Osteocyte (in vitro differentiated cells): ENCODE data around the gene SCN4B. TPM values are rescaled to one million over a fixed set of nuclear protein-coding genes. Genes with fewer than 3 reads are reported as not detected.

Experiments
- DNase-seq: peaks from one replicate; pipeline ENCODE4 v3.0.0; 2021; ENCODE audit warnings: mixed read lengths; ENCODE audit not compliant: unreplicated experiment; ENCODE audit errors: extremely low spot score
- H3K27ac Mint-ChIP-seq: one replicate; pipeline ENCODE4 v1.8.0; 2021; ENCODE audit warnings: mild to moderate bottlenecking, mixed read lengths; ENCODE audit not compliant: unreplicated experiment
- H3K27me3 Mint-ChIP-seq: one replicate; pipeline ENCODE4 v1.8.0; 2021; ENCODE audit warnings: mixed read lengths; ENCODE audit not compliant: unreplicated experiment
- H3K36me3 Mint-ChIP-seq: one replicate; pipeline ENCODE4 v1.8.0; 2021; ENCODE audit warnings: mixed read lengths; ENCODE audit not compliant: unreplicated experiment
- H3K4me1 Mint-ChIP-seq: one replicate; pipeline ENCODE4 v1.8.0; 2021; ENCODE audit warnings: mixed read lengths; ENCODE audit not compliant: unreplicated experiment
- H3K4me3 Mint-ChIP-seq: one replicate; pipeline ENCODE4 v1.8.0; 2021; ENCODE audit warnings: mild to moderate bottlenecking, moderate library complexity, mixed read lengths; ENCODE audit not compliant: unreplicated experiment
- H3K9me3 Mint-ChIP-seq: one replicate; pipeline ENCODE4 v1.8.0; 2021; ENCODE audit warnings: mixed read lengths; ENCODE audit not compliant: unreplicated experiment
- total RNA-seq: library from RNA; stranded (reverse); gene quantifications from 2 replicates; pipeline ENCODE4 v1.2.1, GENCODE V29; 2021
- TF ChIP-seq, protein P1 (sequence below): fragments of 200-600 bp; sonication (generic); IDR thresholded peaks from 2 replicates; pipeline ENCODE4 v1.5.0; 2021; ENCODE audit warnings: antibody characterized with exemption, mild to moderate bottlenecking, moderate library complexity

The SCN4B gene
- total RNA-seq, 1 donor from 2014 or later, result 0.08 TPM

GRCh38 chr11:118168316-118168715 is 15.7 kb upstream of the SCN4B start:
- Mint-ChIP-seq H3K36me3 (no peaks in the 10 kb centered on the region), H3K4me1 (no peaks in the 10 kb centered on the region), H3K27me3 (peaks cover 43% of the 10 kb centered on the region), H3K27ac (no peak overlapping the region), H3K4me3 (no peak overlapping the region), H3K9me3 (no peaks in the 10 kb centered on the region)
- TF ChIP-seq, protein P1, sequence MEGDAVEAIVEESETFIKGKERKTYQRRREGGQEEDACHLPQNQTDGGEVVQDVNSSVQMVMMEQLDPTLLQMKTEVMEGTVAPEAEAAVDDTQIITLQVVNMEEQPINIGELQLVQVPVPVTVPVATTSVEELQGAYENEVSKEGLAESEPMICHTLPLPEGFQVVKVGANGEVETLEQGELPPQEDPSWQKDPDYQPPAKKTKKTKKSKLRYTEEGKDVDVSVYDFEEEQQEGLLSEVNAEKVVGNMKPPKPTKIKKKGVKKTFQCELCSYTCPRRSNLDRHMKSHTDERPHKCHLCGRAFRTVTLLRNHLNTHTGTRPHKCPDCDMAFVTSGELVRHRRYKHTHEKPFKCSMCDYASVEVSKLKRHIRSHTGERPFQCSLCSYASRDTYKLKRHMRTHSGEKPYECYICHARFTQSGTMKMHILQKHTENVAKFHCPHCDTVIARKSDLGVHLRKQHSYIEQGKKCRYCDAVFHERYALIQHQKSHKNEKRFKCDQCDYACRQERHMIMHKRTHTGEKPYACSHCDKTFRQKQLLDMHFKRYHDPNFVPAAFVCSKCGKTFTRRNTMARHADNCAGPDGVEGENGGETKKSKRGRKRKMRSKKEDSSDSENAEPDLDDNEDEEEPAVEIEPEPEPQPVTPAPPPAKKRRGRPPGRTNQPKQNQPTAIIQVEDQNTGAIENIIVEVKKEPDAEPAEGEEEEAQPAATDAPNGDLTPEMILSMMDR, result no peak
- DNase-seq, result no peak

- Mint-ChIP-seq H3K4me3 (no peak overlapping the region), H3K9me3 (no peaks in the 10 kb centered on the region), H3K27me3 (peaks cover 42% of the 10 kb centered on the region), H3K4me1 (no peaks in the 10 kb centered on the region), H3K27ac (no peak overlapping the region), H3K36me3 (no peaks in the 10 kb centered on the region)
- TF ChIP-seq, protein P1, result no peak
- DNase-seq, result no peak
Measured at GRCh38 chr11:118167906-118168305, 15.3 kb upstream of the SCN4B start.

DNA sequence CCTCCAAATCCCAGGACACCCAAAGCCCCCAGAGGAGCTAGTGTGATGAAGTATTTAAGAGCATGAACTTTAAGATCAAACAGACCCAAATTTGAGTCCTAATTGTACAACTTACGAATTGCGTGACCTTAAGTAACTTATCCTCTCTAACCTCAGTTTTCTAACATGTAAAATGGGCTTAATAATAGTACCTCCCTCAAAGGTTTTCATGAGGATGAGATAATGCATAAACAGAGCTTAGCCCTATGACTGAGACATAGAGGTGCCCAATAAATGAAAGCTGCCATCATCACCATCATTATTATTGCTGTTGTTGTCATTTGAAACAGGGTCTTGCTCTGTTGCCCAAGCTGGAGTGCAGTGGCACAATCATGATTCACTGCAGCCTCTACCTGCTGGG is 14.6 kb upstream of the SCN4B start:
- no peaks in the 10 kb centered on the region for H3K9me3 Mint-ChIP-seq
- DNase-seq, result no peak
- H3K27ac Mint-ChIP-seq, result no peak overlapping the region
- TF ChIP-seq, protein P1, result no peak
- no peaks in the 10 kb centered on the region for H3K36me3 Mint-ChIP-seq
- H3K27me3 Mint-ChIP-seq, result peaks cover 47% of the 10 kb centered on the region
- no peaks in the 10 kb centered on the region for H3K4me1 Mint-ChIP-seq
- no peak overlapping the region for H3K4me3 Mint-ChIP-seq

- Mint-ChIP-seq H3K4me1 (no peaks in the 10 kb centered on the region), H3K9me3 (no peaks in the 10 kb centered on the region), H3K27ac (no peak overlapping the region), H3K36me3 (no peaks in the 10 kb centered on the region), H3K4me3 (no peak overlapping the region), H3K27me3 (peaks cover 51% of the 10 kb centered on the region)
- no peak for DNase-seq
- TF ChIP-seq, protein P1, result no peak
Measured at GRCh38 chr11:118166641-118167040, 14.0 kb upstream of the SCN4B start.

DNA sequence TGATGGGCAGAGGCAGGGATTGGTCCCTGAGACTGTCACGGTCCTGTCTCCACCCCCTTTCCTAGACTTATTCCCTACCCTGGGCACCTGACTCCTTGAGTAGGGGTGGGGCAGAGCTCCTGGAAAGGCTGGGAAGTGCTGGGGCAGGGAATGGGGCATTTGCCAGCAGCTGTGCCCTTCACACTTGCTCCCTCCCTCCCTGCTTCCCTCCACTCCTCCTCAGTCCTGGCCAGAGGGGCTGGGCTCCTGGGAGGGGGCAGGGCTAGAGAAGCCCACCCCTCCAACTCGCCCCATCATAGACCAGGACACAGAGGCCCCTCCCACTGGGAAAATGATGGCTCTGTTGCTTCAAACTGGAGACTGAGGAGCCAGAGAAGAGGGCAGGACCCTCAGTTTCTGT is 12.3 kb upstream of the SCN4B start:
- no peaks in the 10 kb centered on the region for H3K9me3 Mint-ChIP-seq
- no peak overlapping the region for H3K27ac Mint-ChIP-seq
- no peaks in the 10 kb centered on the region for H3K4me1 Mint-ChIP-seq
- TF ChIP-seq, protein P1, result no peak
- no peaks in the 10 kb centered on the region for H3K36me3 Mint-ChIP-seq
- peaks cover 41% of the 10 kb centered on the region for H3K27me3 Mint-ChIP-seq
- H3K4me3 Mint-ChIP-seq, result no peak overlapping the region
- DNase-seq, result no peak
